AG09309 (cell line): Measurements from ENCODE around the gene CFAP58.

Source experiments
- DNase-seq: peaks from one replicate; pipeline ENCODE4 v3.0.0-alpha.2; 2010; ENCODE audit warnings: low read depth
- H3K4me3 ChIP-seq: 2 replicates; pipeline ENCODE4 v1.5.1; 2011; ENCODE audit warnings: mild to moderate bottlenecking, low read depth, low read length, moderate library complexity; ENCODE audit not compliant: control insufficient read depth
- TF ChIP-seq, protein P1 (sequence below): IDR thresholded peaks from 2 replicates; pipeline ENCODE4 v1.5.1; 2011; ENCODE audit warnings: mild to moderate bottlenecking, low read depth, low read length, inconsistent platforms; ENCODE audit not compliant: insufficient read depth, control insufficient read depth; ENCODE audit errors: missing control alignments

The CFAP58 gene

DNA sequence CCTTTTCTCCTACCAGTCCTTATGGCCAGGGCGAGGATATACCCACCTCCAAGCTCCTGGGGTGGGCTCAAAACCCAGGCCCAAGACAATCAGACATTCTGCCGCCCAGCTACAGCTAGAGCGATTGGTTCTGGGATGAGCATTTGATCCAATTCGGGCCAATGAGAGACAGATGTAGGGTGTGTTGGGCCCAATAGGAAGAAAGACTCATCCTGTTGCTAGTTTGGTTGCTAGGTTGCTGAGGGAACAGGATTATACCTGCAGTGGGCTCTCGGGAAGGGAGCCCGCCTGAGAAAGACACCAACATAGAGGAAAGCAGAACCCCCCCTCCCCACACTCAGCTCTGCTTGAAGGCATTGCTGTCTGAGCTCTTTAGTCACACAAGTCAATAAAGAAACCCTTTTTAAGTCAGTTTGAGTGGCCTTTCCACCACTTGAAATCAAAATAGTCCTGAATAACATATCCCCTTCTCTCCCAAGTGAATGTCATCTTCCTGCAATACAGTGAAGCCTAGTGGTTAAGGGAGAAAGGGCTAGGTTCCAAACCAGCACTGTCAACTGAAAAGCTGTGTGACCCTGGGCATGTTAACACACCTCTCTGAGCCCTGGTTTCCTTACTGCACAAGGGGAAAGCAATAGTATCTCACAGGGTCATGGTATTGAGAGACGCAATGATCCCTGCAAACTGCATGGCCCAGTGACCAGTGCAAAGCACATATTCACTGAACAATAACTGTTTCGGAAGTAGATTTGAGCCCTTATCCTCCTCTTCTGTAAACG, 37.1 kb upstream of the CFAP58 start:
- H3K4me3 ChIP-seq: no peak overlapping the region
- TF ChIP-seq, protein P1, sequence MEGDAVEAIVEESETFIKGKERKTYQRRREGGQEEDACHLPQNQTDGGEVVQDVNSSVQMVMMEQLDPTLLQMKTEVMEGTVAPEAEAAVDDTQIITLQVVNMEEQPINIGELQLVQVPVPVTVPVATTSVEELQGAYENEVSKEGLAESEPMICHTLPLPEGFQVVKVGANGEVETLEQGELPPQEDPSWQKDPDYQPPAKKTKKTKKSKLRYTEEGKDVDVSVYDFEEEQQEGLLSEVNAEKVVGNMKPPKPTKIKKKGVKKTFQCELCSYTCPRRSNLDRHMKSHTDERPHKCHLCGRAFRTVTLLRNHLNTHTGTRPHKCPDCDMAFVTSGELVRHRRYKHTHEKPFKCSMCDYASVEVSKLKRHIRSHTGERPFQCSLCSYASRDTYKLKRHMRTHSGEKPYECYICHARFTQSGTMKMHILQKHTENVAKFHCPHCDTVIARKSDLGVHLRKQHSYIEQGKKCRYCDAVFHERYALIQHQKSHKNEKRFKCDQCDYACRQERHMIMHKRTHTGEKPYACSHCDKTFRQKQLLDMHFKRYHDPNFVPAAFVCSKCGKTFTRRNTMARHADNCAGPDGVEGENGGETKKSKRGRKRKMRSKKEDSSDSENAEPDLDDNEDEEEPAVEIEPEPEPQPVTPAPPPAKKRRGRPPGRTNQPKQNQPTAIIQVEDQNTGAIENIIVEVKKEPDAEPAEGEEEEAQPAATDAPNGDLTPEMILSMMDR: no peak
- no peak for DNase-seq

DNA sequence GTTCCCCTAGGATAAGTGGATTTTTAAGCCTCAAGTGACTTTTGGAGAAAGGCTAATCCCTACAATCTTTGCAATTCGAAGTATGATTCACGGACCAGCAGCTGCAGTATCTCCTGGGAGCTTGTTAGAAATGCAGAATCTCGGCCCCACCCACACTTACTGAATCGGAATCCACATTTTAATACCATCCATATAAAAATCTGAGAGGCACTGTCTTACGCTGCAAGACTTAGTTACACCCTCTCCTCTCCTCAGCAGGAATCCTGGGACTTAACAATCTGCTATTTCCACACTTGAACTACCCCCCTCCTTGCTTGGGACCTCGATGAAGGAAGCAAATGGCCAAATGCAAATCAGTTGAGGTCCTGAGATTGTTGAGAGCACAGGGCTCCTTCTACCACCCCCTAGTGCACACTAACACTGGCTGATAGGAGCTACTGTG, 36.3 kb upstream of the CFAP58 start:
- DNase-seq: peak; percentile 74
- no peak overlapping the region for H3K4me3 ChIP-seq
- TF ChIP-seq, protein P1: no peak

DNA sequence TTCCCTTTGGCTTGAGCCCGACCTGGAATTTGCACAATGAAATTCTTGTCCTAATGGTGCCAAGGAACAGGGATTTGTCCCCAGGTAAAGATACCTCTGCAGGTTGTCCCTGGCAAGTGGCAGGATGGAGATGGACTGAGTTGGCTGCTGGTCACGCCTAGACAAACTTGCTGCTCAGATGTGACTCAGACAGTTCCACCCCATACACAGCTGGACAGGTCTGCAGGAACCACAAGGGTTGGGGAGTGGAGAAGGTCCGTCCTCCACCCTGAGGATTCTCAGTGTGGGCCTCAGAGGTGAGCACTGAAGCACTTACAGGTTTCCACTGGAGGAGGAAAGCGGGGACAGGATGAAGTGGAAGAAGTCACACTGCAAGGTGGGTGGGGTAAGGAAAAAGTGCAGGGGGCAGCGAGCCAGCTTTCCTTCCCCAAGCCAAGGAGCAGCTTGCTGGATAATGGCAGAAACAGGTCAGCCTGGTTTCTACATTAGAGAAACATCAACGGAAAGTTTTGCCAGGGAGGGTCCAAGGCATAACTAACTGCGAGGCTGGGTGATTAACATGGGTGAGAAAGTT, 35.8 kb upstream of the CFAP58 start:
- TF ChIP-seq, protein P1: no peak
- H3K4me3 ChIP-seq: no peak overlapping the region
- no peak for DNase-seq

DNA sequence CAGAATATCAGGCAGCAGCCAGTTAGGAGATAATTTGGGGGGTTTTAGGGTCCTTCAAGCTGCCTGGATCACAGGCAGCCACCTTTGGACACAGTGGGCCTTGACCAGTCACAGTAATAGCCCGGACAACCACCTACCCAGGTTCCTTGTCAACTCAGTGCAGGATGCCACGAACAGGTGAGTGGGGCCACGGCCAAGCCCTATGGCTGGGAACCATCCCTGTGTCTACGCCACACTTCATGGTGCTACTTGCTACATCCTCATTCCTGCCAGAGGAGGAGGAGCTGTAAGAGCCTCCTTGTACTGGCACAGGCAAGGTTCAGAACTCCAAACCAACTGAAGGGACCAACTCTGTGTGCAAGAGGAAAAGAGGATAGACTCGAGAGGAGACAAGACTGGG, 35.3 kb upstream of the CFAP58 start:
- TF ChIP-seq, protein P1: no peak
- DNase-seq: no peak
- no peak overlapping the region for H3K4me3 ChIP-seq

DNA sequence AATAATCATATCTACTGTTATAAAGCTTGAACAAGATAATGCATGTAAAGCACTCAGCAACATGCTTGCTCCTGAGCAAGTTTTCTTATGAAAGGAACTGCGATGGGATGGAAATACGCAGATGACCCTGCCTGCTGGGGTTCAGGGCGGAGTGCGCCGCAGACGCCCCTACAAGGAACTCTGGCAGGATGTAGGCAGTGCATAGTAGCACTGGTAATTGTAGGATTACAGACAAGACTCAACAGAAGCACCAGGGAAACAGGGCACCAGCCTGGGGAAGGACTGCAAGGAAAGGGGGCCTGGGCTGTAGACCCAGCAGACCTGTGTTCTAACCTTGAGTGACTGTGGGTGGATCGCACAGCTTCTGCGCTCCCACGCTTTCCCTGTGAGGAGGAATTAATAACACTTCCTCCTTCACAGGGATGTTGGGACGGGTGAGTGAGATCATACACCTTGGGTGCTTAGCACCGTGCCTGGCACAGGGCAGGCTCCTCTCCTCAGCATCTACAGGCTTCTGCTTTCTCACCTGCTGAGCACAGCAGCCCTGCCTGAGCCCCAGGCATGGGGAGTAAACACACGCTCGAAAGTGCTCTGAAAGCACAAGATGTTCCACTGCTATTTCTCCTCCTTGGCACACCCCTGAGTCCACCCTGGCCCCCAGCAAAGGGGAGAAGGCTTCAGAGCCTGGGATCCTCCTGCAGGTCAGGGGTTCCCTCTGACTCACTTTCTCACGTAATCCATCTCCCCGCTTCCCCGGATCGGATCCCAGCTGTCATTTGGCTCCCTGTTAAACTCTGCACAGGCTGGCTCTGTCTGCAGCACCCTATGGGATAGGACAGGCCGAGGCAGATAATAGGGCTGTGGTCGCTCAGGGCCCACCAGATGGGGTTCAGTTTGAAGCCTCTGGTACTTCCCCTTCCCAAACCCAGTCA, 34.6 kb upstream of the CFAP58 start:
- no peak for DNase-seq
- H3K4me3 ChIP-seq: no peak overlapping the region
- TF ChIP-seq, protein P1: no peak

DNA sequence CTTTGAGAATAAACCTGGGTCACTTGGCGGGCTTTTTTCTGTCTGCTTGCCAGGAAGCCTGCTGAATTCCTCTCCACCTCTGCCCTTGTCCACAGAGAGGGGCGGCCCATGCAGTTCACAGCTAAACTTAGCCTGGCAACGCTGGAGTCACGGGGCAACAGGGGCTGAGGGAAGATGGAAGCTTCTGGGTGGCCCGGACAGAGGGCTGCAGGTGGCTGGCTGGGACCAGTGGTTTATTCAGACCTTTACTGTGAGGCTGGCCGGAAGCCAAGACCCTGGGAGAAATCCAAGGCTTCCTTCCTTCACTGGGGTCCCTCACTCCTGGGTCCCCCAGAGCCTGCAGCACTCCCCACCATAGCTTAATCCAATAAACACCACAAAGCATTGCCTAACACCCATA, 32.4 kb upstream of the CFAP58 start:
- H3K4me3 ChIP-seq: no peak overlapping the region
- TF ChIP-seq, protein P1: no peak
- DNase-seq: no peak
